Measurements from ENCODE around the gene RPL7A. TPM values are rescaled to one million over a fixed set of nuclear protein-coding genes. Genes with fewer than 3 reads are reported as not detected.

RPL7A gene
- total and polyA plus RNA-seq, 2 donors from 2014 or later: 1,502 to 2,097 TPM

DNA sequence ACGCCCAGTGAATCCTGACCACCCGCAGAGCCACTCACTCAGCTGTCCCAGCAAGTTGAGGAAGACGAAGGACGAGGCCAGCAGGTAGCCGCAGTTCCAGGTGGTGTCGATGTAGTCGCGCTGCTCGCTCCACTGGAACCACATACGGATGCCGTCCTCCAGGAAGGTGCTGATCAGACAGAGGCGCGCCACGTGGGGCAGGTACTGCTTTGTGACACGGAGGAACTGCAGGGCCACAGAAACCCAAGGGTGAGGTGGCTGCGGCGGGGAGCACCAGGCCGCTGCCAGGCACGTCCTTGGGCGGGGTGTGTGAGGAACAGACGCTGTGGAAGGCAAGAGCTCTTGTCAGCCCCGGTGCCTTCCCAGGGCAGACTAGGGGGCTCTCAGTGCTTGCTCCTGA lies 19.2 kb downstream of the RPL7A start:
- no peak for FAIRE-seq
- Histone ChIP-seq H3K27ac (ENCODE audit: low read depth in 2 of 2, low read length in 2 of 2) (no peak overlapping the region), H3K9ac (ENCODE audit: low read length in 3 of 3) (no peak overlapping the region), H3K9me3 (ENCODE audit: control insufficient read depth in 2 of 3, insufficient read depth in 1 of 3, low read length in 3 of 3) (no peaks in the 10 kb centered on the region), H3K4me3 (ENCODE audit: low read length in 3 of 3) (no peak overlapping the region), H3K4me1 (ENCODE audit: control insufficient read depth in 2 of 3, insufficient read depth in 2 of 3, low read depth in 1 of 3, low read length in 3 of 3) (peaks cover 3 to 68% (median 48%) of the 10 kb centered on the region in 3 donors), H3K27me3 (ENCODE audit: control insufficient read depth, insufficient read depth, low read length) (no peaks in the 10 kb centered on the region), H3K36me3 (ENCODE audit: control insufficient read depth in 2 of 3, insufficient read depth in 3 of 3, low read length in 3 of 3) (peaks cover 4 to 43% (median 30%) of the 10 kb centered on the region in 3 donors)
- intact Hi-C loops (cut with DNase I): no loop called here
- no peak for TF ChIP-seq CTCF (IDR thresholded peaks at IDR 0.05; ENCODE audit: borderline replicate concordance, extremely low read depth, insufficient read depth)
- DNase-seq: no peak

DNA sequence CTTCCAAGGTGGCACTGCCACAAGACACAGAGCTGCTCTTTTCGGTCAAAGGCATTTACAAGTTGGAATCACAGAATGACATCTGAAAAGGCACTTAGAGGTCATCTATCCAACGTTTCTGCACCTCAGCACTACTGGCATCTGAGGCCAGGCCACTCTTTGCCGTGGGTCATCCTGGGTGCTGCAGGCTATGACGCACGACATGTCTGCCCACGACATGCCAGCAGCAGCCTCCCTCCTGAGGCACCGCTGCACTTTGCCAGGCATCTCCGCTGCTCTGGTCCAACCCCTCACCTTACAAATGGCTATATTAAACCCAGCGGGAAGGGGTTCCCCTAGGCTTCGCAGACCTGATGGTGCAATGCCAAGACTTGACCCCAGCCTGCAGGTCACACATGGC lies 19.8 kb downstream of the RPL7A start:
- H3K27ac ChIP-seq (ENCODE audit: low read depth in 2 of 2, low read length in 2 of 2): peak overlapping the region; percentile 13
- DNase-seq (no peak), FAIRE-seq (no peak)
- H3K9ac ChIP-seq (ENCODE audit: low read length in 3 of 3): peak overlapping the region in 1 of 3 donors; percentile 10
- H3K9me3 ChIP-seq (ENCODE audit: control insufficient read depth in 2 of 3, insufficient read depth in 1 of 3, low read length in 3 of 3): no peaks in the 10 kb centered on the region
- H3K36me3 ChIP-seq (ENCODE audit: control insufficient read depth in 2 of 3, insufficient read depth in 3 of 3, low read length in 3 of 3): peaks cover 6 to 42% (median 30%) of the 10 kb centered on the region in 3 donors
- intact Hi-C loops (cut with DNase I): no loop called here
- H3K27me3 ChIP-seq (ENCODE audit: control insufficient read depth, insufficient read depth, low read length): no peaks in the 10 kb centered on the region
- TF ChIP-seq CTCF (IDR thresholded peaks at IDR 0.05; ENCODE audit: borderline replicate concordance, extremely low read depth, insufficient read depth): no peak
- peaks cover 3 to 69% (median 53%) of the 10 kb centered on the region in 3 donors for H3K4me1 ChIP-seq (ENCODE audit: control insufficient read depth in 2 of 3, insufficient read depth in 2 of 3, low read depth in 1 of 3, low read length in 3 of 3)
- peak overlapping the region in 1 of 3 donors; percentile 1 for H3K4me3 ChIP-seq (ENCODE audit: low read length in 3 of 3)

DNA sequence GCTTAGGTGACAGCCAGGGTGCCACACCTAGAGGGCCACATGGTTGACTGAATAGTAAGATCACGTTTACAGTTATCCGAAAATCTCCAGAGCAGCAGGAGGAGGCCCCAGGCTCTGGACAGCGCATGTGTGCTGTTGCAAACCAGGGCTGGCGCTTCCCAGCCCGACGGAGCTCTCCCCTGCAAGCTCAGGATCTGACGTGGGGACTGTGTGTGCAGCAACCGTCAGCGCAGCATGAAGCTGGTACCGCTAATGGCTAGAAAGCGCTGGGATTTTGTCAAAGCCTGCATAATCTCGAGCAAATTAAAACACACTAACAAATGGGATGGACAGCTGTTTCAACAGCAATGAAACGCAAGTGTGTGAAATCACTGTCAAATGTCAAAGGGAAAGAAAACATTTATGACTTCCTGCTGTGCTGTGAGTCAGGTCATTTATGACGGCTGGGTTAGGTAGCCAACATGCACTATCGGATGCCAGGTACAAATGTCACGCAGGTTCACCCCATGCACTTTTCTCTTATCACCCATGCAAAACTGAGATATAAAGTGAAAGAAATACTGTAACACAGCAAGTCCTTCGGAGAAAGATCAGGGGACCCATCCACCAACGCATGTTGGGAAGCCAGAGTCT lies 20.3 kb downstream of the RPL7A start:
- peak overlapping the region in 1 of 3 donors; percentile 10 for H3K9ac ChIP-seq (ENCODE audit: low read length in 3 of 3)
- peak overlapping the region in 2 of 3 donors; percentile 1 to 9 for H3K4me3 ChIP-seq (ENCODE audit: low read length in 3 of 3)
- peaks cover 6 to 38% (median 25%) of the 10 kb centered on the region in 3 donors for H3K36me3 ChIP-seq (ENCODE audit: control insufficient read depth in 2 of 3, insufficient read depth in 3 of 3, low read length in 3 of 3)
- peak in 1 of 5 donors; percentile 35 for DNase-seq
- no peaks in the 10 kb centered on the region for H3K27me3 ChIP-seq (ENCODE audit: control insufficient read depth, insufficient read depth, low read length)
- peaks cover 3 to 74% (median 53%) of the 10 kb centered on the region in 3 donors for H3K4me1 ChIP-seq (ENCODE audit: control insufficient read depth in 2 of 3, insufficient read depth in 2 of 3, low read depth in 1 of 3, low read length in 3 of 3)
- intact Hi-C loops (cut with DNase I): no loop called here
- no peaks in the 10 kb centered on the region for H3K9me3 ChIP-seq (ENCODE audit: control insufficient read depth in 2 of 3, insufficient read depth in 1 of 3, low read length in 3 of 3)
- no peak for FAIRE-seq
- TF ChIP-seq CTCF (IDR thresholded peaks at IDR 0.05; ENCODE audit: borderline replicate concordance, extremely low read depth, insufficient read depth): no peak
- H3K27ac ChIP-seq (ENCODE audit: low read depth in 2 of 2, low read length in 2 of 2): peak overlapping the region; percentile 13 to 55

Measured in kidney (tissue), 14 donors.